ENCODE data around the gene MGME1.

Gene MGME1

DNA sequence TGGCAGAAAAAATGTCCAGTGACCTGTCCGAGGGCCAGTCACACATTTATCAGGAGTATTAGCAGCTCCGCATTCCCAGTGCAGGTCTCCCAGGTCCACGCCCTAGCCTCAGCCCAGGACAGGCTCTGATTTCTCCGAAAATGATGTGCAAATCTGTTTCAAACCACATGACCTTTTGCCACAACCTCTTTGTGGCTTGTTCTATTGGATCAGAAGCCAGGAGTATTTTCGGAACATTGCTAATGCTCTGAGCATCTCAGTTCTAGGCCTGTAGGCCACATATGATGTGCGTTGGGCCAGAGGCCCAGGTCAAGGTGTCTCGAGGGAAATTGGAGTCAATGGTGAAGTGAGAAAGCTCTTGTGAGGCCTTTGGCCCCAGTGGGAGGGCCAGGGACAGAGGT is 40.6 kb upstream of the MGME1 start:
- Mint-ChIP-seq H3K27ac (no peak overlapping the region), H3K27me3 (ENCODE audit: low read depth, poor library complexity) (peaks cover 8% of the 10 kb centered on the region)

GRCh38 chr20:17928633-17929311 is 40.0 kb upstream of the MGME1 start:
- H3K27ac Mint-ChIP-seq: no peak overlapping the region

More for the DNA sequence above, 40.6 kb upstream of the MGME1 start:
- Mint-ChIP-seq H3K36me3 (ENCODE audit: low read depth) (peaks cover 5% of the 10 kb centered on the region), H3K9me3 (peaks cover 5% of the 10 kb centered on the region), H3K4me1 (peaks cover 27% of the 10 kb centered on the region), H3K4me3 (no peak overlapping the region)
- DNase-seq: no peak
- no peak for TF ChIP-seq CTCF (IDR thresholded peaks at IDR 0.05)

DNA sequence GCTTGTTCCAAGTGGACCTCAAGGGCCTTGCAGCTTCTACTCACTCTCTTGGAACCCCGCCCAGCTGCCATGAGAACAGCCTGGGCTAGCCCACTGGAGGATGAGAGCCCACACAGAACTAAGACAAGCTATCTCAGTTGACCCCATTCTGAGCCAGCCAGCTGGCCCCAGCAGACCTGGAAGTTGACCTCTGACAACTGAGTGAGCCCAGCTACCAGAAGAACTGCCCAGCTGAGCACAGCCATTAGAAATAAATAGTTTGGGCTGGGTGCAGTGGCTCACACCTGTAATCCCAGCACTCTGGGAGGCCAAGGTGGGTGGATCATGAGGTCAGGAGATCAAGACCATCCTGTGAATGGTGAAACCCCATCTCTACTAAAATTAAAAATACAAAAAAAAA is 37.3 kb upstream of the MGME1 start:
- peaks cover 3% of the 10 kb centered on the region for H3K27me3 Mint-ChIP-seq (ENCODE audit: low read depth, poor library complexity)
- H3K27ac Mint-ChIP-seq: no peak overlapping the region
- DNase-seq: no peak
- H3K4me3 Mint-ChIP-seq: no peak overlapping the region
- peaks cover 5% of the 10 kb centered on the region for H3K36me3 Mint-ChIP-seq (ENCODE audit: low read depth)
- peaks cover 43% of the 10 kb centered on the region for H3K4me1 Mint-ChIP-seq
- TF ChIP-seq CTCF (IDR thresholded peaks at IDR 0.05): no peak
- peaks cover 5% of the 10 kb centered on the region for H3K9me3 Mint-ChIP-seq

More at GRCh38 chr20:17928633-17929311, 40.0 kb upstream of the MGME1 start:
- Mint-ChIP-seq H3K9me3 (peaks cover 5% of the 10 kb centered on the region), H3K27me3 (ENCODE audit: low read depth, poor library complexity) (peaks cover 8% of the 10 kb centered on the region), H3K4me3 (no peak overlapping the region), H3K36me3 (ENCODE audit: low read depth) (peaks cover 5% of the 10 kb centered on the region), H3K4me1 (peaks cover 28% of the 10 kb centered on the region)
- DNase-seq: no peak
- no peak for TF ChIP-seq CTCF (IDR thresholded peaks at IDR 0.05)

DNA sequence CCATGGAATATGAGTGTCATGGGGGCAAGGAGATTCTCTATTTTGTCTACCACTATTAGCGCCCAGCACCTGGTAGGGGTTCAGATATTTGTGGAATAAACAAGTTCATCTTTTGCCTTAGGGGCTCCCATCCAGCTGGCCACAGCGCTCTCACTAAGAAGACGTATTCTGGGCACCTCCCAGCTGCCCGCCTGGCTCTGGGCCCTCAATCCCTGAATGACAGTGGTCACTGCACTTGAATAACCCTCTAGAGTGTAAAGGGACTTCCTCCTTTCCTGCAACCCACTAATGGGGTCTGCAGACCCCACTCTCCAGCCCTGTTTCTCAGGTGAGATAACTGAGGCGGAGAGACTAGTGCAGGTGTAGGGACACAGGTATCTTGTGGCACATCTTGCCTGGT is 36.4 kb upstream of the MGME1 start:
- peaks cover 52% of the 10 kb centered on the region for H3K4me1 Mint-ChIP-seq
- peaks cover 5% of the 10 kb centered on the region for H3K36me3 Mint-ChIP-seq (ENCODE audit: low read depth)
- no peak overlapping the region for H3K27ac Mint-ChIP-seq
- TF ChIP-seq CTCF (IDR thresholded peaks at IDR 0.05): no peak
- H3K9me3 Mint-ChIP-seq: peaks cover 5% of the 10 kb centered on the region
- no peak overlapping the region for H3K4me3 Mint-ChIP-seq
- DNase-seq: no peak
- peaks cover 2% of the 10 kb centered on the region for H3K27me3 Mint-ChIP-seq (ENCODE audit: low read depth, poor library complexity)

- no peak for TF ChIP-seq CTCF (IDR thresholded peaks at IDR 0.05)
- H3K4me3 Mint-ChIP-seq: no peak overlapping the region
- H3K4me1 Mint-ChIP-seq: peaks cover 60% of the 10 kb centered on the region
- no peak for DNase-seq
- H3K27ac Mint-ChIP-seq: no peak overlapping the region
- peaks cover 5% of the 10 kb centered on the region for H3K36me3 Mint-ChIP-seq (ENCODE audit: low read depth)
- peaks cover 5% of the 10 kb centered on the region for H3K9me3 Mint-ChIP-seq
- peaks cover 2% of the 10 kb centered on the region for H3K27me3 Mint-ChIP-seq (ENCODE audit: low read depth, poor library complexity)
Observed at GRCh38 chr20:17933121-17933520, 35.7 kb upstream of the MGME1 start.

GRCh38 chr20:17933711-17934110 is 35.1 kb upstream of the MGME1 start:
- no peak for DNase-seq
- peaks cover 5% of the 10 kb centered on the region for H3K36me3 Mint-ChIP-seq (ENCODE audit: low read depth)
- peak overlapping the region; percentile 96 for H3K27ac Mint-ChIP-seq
- peaks cover 5% of the 10 kb centered on the region for H3K9me3 Mint-ChIP-seq
- no peak for TF ChIP-seq CTCF (IDR thresholded peaks at IDR 0.05)
- peaks cover 2% of the 10 kb centered on the region for H3K27me3 Mint-ChIP-seq (ENCODE audit: low read depth, poor library complexity)
- peaks cover 64% of the 10 kb centered on the region for H3K4me1 Mint-ChIP-seq
- H3K4me3 Mint-ChIP-seq: peak overlapping the region; percentile 58

Data from nephron progenitor cell (in vitro differentiated cells).